Islet of Langerhans (tissue), 1 donor: ENCODE measurements around the gene SEPTIN11.
"Not testable (repeated sequence)": the region's sequence is repeated elsewhere in the genome, so short reads cannot be mapped to it uniquely, and the experiment has no call there.

Experiments used
- FAIRE-seq: peaks from one replicate; lab custom pipeline; 2011; peaks lifted over from hg19 to GRCh38; lab: Jason Lieb, UNC

Gene SEPTIN11

DNA sequence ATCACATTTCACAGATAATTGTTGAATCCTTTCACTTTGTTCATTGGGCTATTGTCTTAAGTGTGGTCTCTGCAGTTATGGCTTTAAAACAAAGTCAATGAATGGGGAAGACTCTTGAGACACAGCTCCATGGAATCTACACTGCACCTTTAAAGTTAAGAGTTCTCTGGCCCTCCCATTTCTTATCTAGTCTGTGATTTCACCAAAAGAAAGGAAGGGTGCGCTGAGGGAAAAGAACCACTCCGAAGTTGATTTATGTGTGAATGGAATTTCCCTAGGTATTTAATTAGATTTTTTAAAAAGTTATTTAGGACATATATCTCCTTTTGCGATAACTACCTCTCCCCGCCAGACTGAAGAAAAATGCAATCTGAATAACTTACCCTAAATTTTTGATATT, 2.5 kb downstream of the SEPTIN11 start:
- no peak for FAIRE-seq

DNA sequence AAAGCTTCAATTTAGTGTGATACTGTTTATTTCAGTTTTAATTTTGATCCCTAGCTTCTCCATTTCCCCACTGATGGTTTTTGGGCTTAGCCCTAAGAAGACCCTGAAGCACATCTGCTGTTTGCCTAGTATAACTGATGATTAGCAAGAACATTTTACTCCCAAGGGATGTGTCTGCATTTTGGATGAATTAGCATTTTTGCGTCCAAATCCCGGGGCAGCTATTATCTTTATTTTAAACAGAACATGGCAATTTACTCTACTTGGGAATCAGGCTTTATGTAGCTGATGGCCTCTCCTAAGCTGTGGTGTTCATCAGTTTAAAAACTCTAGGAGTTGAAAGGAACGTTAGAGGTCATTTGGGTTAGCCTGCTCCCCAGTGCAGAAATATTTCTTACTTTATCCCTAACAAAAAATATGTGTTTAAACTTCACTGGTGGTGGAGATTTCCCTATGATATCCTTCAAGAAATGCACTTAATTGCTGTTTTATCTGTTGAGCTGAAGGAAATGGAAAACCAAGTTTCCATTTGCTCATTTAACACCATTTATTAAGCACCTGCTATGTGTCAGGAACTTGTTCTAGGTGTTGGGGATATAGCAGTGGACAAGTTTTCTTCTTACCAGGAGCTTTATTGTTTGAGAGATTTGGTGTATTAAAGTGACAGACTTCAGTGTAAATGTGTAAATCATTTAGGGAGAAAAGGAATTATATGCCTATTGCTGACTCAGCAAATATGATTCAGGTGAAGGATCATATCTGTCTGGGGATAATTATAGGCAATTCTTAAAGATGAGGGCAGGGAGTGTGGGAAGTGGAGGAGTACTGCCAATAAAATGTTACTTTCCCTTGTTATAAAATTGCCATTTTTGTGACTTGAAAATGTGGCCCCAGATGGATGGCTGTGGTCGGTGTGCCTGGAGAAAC, 3.4 kb downstream of the SEPTIN11 start:
- no peak for FAIRE-seq

DNA sequence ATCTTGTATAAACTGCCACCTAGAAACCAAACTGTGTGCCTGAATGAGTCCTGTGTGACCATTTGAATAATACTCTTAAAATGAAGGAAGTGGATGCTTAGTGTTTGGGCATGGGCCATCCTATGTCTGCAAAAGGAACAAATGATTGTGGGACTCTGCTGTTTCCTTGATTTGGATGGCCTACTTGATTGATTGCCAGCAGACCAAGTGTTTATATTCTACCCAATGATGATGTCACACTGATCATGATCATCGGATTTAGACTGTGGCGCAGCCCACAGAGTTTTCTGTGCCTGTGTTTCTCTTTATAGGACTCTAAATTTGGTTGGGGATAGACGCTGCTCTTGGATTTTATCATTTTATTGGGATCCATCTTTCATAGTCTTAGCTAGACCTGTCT, 4.4 kb downstream of the SEPTIN11 start:
- FAIRE-seq, result no peak

DNA sequence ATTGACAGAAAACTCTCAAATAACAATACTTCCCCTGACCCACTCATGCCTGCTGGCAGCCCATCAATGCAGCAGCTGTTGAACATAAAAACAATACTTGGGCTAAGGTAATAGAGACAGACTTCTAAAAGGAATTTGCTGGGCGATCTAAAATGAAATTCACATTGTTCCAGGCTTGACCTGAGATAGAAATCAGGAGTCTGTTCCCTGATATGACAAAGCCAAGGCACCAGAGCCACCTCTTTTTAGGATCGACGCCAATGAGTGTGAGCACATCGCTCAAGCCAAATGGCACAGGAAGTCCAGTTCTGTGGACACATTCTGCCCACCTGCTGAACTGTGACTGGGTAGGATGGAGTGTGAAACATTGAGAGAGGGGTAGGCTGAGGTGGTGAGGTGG, 4.9 kb downstream of the SEPTIN11 start:
- no peak for FAIRE-seq

DNA sequence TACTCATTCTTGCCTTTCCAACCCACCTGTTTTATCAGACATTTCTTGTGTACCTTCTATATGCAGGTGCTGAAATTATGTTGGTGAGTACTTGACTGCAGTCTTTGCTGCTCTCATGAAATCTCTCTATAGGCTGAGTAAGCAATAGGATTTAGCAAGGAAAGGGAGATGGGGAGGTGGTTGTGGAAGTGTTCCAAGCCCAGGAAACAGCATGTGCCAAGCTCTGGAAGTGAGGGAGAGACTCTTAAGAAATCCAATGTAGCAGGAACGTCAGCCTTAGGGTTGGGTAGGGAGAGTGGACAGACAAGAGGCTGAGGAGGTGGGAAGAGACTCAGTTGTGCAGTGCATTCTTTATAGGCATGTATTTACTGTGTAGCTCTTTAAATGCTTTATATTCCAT, 5.6 kb downstream of the SEPTIN11 start:
- no peak for FAIRE-seq

DNA sequence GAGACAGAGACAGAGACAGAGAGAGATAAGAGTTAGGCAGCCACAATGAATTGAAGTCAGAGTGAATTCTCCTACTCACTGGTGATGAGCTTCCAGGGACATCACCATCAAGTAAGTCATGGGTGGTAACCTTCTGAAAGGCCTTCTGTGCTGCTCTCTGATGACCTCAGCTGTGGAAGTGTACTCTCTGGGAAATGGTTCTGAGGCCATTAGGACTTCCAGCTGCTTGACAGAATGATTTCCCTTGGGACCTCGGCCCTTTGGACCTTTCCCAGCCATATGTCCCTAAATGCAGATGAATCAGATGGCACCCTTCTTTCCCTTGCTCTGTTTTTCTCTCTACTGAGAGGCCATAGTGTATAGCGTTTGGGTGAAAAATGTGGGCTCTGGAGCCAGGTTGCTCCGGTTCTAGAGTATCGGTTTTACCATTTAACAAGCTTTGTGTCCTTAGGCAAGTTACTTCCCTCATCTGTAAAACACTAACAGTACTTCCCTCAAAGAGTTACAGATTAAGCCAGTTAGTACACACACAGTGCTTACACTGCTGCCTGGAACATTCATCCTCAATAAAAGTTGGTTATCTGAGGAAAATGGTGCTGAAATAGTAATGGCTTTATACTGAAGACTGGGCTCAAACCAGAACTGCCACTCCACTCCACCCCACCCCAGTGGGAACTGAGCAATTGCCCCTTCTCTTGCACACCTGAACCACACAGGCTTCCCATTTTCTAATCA, 7.6 kb downstream of the SEPTIN11 start:
- FAIRE-seq, result no peak

DNA sequence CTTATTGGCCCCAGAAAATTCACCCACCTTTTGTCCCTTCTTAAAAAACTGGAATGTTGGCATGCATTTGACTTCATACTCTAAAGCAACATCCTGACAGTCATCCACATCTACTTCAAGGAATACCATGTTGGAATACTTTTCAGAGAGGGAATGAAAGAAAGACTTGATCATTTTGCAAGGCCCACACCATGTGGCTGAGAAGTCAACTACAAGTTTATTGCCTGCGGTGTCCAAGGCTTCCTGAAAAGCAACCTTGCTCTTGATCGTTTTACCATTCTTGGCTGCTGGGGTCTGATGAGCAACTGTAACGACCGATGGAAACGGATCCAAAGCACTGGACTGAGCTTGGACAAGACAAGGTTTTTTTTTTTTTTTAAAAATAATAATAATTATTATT, 9.3 kb downstream of the SEPTIN11 start:
- no peak for FAIRE-seq

DNA sequence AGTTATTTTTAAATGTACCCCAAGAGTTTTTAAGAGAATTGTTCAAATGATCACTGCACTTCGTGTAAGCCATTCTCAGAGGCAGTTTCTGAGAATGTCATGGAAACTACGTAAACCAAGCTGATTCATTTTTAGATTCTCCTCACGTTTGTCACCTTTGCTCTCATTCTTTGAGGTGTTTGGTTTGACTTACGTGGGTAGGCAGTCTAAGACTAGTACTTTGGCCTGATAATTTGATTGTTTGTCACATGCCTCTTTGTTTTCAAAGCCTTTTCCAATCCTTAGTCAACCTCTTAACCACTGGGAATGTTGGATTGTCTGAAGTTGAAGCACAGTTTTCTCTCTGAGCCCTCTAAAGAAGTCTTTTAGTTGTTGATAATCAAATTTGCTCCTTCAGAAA, 10.5 kb downstream of the SEPTIN11 start:
- FAIRE-seq, result peak; percentile 9

DNA sequence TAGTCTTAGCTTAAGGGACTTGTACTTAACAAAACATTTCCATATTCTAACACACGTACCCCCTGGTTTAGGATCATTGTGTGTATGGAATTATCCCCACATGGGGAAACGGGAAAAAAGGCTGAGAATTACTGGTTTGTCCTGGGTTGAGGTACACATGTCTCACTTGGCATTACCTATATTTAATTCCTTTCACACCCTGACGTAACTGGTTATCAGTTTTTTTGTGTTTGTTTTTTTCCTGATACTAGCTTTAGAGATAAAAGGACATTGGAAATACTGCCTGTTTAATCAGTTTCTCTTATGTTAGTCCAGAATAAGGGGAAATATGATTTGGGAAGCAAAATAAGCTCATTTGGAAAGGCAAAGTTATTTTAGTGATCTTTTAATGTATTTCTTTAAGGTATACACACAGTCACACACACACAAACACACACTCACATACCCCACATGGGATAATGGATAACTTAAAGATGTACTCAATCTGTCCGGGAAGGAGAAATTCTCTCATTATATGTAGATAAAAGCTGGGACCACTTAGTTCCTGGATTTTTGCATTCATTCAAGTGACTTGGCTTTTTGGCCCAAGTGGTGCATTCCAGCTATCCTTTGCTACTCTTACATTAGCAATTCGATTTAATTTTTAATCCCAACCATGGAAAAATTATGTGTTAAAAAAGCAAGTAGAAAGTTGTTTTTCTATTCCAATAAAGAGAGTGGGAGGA, 13.0 kb downstream of the SEPTIN11 start:
- FAIRE-seq, result no peak

DNA sequence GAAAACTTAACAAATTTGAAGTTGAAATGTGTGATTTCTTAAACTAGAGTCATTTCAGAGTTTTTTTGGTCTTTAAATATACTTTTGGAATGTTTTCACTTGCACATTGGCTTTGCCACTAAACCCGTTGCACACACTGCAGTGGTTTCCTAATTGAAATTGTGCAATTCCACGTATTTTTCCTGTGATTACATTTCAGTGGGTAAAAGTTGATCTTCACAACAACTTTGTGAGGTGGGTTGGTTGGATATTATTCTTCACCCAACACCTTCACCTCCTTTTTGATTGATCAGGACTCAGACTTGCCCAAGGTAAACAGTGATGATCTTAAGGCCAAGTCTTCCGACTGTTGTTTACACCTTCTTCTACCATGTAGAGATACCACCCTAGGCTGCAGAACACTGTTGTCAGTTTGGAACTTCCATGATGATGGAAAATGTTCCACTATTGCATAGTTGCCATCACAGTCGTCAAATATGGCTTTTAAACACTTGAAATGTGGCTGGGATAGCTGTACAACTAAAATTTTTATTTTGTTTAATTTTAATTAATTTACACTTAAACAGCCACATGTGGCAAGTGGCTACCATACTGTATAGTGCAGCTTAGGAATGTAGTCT, 13.7 kb downstream of the SEPTIN11 start:
- FAIRE-seq, result no peak

DNA sequence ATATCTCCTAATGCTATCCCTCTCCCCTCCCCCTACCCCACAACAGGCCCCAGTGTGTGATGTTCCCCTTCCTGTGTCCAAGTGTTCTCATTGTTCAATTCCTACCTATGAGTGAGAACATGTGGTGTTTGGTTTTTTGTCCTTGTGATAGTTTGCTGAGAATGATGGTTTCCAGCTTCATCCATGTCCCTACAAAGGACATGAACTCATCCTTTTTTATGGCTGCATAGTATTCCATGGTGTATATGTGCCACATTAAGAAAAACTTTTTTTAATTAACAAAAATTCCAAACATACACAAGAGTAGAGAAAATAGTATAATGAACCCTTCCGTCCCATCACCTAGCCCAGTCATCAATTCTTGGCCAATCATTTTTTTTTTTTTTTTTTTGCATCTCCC, 14.4 kb downstream of the SEPTIN11 start:
- FAIRE-seq, result not testable (repeated sequence)

DNA sequence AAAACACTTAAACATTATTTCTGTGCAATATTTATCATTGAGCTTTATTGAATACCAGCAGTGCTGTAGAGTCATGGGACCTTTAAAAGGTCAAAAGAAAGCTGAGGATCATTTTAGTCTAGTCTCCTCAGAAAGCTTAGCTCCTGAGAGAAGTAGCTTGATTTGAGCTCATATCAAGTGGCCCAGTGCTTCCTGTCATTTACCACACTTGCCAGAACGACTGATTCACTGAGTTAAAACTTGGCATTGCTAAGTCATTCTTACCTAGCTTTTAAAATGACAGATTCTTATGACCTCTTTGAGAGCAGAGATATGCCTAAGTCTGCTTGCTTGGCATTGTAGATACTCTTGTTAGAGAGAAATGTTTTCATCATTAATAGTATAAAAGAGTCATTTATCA, 15.2 kb downstream of the SEPTIN11 start:
- FAIRE-seq, result no peak

DNA sequence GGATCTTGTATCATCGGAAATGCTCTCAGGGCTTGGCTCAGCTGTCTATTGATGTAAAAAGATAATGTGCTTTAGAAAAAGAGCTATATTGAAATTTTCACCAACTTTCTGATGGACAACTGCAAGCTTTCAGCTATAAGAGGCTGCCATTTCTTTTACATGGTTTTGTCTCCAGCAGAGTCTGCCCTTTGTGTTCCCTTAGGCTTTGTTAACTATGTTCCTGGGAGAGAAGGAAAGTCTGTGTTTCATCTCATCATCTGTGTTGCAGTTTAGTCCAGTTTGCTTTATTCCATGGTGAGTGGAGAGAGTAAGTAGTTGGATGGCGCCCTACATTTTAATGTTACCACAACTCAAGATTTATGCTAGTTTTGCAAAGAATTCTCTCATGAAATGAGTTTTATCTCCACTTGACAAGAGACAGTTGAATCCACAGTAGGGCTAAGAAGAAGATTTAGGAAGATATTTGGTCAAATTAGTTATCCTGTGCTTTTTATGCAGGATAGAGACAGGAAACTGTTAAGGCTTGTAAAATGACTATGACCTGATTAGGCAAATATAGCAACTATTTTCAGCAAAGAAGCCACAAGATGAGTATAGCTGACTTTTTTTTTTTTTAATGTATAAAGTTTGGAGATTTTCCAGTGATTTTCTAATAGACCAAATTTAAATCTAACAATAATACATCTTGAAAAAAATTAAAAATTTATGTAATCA, 16.5 kb downstream of the SEPTIN11 start:
- FAIRE-seq, result no peak

DNA sequence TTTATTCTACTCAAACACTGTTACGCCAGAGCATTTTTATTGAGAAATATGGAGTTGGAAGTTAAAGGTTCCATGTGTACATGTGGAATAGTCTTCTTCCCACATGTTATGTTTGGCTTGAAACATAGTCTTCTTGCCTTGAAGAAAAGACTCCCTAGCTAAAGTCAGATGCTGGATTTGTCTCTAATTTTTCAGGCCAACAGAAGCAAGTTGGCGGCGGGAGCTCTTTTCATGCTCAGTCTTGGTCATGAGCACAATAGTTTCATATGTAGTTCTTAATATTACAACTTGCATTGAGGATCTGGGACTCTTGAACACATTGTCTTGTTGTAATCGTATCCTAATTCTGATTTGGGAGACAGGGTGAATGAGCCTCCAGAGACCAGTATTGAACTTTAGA, 19.4 kb downstream of the SEPTIN11 start:
- no peak for FAIRE-seq

DNA sequence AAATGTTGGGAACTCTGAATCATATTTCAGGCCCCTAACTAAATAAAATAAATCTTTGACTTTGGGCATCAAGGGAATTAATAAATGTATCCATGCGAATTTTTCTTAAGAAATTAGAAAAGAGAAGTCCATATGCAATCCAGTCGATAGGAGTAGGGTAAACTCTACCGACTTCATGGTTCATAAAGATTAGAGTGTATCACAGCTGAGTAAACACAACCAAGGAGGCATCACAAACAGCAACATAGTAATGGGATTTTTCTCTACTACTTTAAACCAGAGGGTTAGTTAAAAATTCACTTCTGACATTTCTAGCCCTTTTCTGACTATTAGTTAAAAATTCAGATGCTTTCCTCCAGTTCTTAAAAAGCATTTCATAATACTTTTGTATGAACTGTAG, 19.9 kb downstream of the SEPTIN11 start:
- FAIRE-seq, result no peak

DNA sequence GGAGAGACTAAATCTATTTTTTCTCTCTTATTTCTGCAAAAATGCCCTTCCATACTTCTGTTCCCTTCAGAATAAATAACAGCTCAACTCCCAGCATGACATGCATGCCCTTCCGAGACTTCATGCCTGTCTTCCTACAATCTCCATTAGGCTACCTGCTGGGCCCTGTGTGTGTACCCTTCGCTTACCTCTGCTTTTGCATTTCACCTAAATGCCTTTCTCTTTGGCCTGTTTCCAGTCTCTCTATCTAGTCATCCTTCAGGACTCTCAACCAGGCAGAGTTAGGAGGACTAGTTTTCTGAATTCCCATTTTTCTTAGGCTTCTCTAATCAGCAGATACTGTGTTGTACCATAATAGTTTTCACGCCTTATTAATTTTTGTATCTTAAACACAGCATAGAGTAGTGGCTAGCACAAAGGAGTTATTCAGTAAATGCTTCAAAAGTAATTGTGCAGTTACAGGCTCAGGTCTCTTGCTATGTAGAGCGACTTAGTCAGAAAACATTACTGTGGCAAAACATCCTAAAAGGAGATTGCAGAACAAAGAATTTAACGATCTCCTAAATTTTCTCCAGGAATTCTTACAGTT, 20.5 kb downstream of the SEPTIN11 start:
- no peak for FAIRE-seq

DNA sequence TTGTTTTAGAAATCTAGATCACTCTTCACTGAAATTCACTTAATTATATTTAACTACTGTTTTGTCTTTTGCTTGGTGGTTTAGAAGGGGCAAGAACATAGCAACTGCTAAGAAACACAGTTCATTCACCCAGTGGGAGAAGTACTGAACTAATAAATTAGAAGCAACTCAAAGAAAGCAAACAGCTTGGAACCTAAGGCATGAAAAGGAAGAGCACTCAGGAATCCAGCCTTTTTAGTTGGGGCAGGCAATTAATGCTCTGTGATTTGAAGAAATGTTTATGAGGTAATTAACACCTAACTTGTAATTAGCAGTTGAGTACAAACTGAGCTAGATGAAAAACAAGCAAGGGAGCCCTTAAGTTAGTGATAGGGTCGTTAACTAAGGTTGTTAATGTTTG, 22.8 kb downstream of the SEPTIN11 start:
- no peak for FAIRE-seq

DNA sequence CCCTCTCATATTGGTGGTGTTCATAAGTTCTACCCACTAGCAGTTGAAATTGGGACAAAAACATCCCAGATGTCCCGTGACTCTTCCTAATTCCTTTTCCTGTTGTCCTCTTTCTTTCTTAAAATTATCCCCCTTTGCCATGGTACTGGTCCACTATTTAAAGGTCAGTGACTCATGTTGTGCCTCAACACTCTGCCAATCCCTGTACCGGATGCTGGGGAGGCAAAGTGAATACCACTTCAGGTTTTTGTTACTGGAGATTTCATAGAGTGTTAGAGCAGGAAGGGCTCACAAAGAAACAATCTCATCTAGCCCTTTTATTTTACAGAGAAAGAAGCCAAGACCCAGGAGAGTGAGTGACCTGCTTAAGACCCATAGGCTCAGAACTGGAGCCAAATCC, 24.6 kb downstream of the SEPTIN11 start:
- no peak for FAIRE-seq

DNA sequence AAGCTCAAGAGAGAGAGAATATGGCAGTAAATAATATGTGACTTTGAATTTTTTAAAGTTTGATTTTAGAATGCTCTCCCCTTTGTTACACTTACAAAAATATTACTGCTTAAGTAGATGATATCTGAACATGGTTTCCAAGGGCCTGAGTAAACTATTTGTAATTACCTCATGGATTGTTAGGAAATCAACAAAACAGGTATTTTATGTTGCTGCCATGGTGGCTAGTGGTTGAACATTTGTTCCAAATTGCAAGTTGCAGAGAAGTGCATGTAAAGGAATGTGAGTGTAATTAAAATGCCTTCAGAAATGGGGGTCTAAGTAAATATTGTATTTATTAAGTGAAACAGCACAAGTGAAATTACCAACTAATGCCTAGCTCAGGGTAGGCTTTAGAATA, 27.6 kb downstream of the SEPTIN11 start:
- FAIRE-seq, result no peak

DNA sequence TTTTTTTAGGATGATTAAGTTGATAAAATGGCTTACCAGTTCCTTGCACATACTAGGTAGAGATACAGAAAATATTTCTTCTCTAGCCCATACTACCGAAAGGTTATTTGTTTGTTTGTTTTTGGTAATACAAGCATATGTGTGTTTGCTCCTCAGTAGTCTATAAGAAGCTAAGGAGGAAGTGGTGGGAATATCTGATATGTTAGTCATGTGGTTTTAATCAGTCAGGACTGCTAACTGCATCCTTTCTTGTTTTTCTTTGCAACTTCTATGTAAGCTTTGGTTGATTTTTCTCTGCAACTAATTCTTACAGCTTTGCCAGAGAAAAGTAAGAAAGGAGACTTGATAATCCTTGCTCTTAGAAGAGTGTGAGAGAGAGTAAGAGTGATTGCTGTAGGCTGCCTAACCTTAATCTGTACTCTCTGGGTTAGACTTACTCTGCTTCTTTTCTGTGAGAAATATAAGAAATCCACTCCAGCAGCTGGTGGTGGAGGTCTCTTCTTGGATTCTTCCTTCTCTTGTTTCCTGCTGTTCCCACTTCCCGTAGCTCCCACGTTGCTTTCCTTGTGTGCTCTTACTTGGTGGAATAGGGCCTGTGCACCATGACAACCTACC, 28.3 kb downstream of the SEPTIN11 start:
- FAIRE-seq, result no peak

DNA sequence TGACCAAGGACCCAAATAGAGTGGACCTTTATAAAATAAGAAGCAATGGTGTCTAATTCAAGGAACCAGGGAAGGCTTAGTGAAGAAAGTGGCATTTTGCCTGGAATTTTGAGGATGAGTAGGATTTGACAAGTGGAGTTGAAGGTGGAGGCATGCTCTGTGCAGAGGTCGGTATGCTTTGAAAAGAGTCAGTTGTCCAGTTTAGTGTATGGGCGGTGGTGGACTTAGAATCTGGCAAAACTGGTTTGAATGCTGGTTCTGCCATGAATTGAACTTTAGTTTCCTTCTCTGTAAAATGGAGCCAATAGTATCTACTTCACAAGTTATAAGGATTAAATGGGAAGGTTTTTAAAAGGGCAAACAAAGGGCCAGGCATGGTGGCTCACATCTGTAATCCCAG, 29.7 kb downstream of the SEPTIN11 start:
- FAIRE-seq, result no peak
